ENCODE data around the gene PTPRN2. TPM values are rescaled to one million over a fixed set of nuclear protein-coding genes. Genes with fewer than 3 reads are reported as not detected.

The PTPRN2 gene
- polyA plus RNA-seq, 1 of the 3 experiments (the other 2 are of a cell fraction), result 4.0 TPM

DNA sequence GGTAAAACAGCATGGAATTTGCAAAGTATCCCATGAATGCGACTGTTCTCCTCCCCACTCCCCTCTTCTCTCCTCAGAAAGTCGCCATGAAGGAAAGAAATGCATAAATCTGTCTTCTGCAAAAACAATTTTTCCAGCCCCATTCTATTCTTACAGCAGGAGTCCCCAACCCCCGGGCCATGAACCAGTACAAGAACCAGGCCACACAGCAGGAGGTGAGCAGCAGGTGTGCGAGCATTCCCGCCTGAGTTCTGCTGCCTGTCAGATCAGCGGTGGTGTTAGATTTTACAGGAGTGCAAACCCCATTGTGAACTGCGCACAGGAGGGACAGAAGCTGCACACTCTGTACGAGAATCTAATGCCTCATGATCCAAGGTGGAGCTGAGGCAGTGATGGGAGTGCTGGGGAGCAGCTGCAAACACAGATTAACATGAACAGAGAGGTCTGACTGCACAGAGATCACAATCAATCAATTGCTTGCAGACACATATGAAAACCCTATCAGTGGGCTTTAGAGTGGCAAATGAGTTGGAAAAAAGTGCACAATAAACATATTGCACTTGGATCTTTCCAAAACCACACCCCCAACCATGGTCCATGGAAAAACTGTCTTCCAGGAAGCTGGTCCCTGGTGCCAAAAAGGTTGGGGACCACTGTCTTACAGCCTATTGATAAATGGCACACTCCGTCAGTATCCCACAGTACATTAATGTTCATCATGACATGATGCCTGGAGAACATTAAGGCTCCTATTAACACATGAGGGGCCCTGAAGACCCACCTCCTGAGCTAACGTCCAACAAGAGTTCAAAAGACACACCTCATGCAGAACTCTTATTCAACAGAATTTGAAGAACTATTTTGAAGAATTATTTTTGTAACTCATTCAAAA, 205.0 kb downstream of the PTPRN2 start:
- Histone ChIP-seq H3K36me3 (replicated peaks in 1 of 2; ENCODE audit: control insufficient read depth in 1 of 2, insufficient read depth in 2 of 2, low read length in 1 of 2) (no peaks in the 10 kb centered on the region), H3K9me3 (0 out of 2 replicates have a peak, but pooled peaks cover 8% of the 10 kb centered on the region), H2AFZ (ENCODE audit: low read depth) (no peak overlapping the region), H3F3A (replicated peaks; ENCODE audit: insufficient read depth) (no peaks in the 10 kb centered on the region), H3K9ac (no peak overlapping the region), H3K79me2 (ENCODE audit: insufficient read depth) (no peaks in the 10 kb centered on the region), H3K4me1 (ENCODE audit: control insufficient read depth in 1 of 2, insufficient read depth in 2 of 2, low read depth in 1 of 2, low read length in 1 of 2) (peaks cover 0 to 2% of the 10 kb centered on the region in 2 experiments; a peak in 1 of 4 replicates), H3K27me3 (ENCODE audit: insufficient read depth) (no peaks in the 10 kb centered on the region), H4K20me1 (ENCODE audit: insufficient read depth) (no peaks in the 10 kb centered on the region), H3K4me3 (ENCODE audit: low read depth in 2 of 2, low read length in 1 of 2) (no peak overlapping the region), H3K27ac (ENCODE audit: low read depth in 2 of 2, low read length in 1 of 2) (no peak overlapping the region), H3K9me2 (no peaks in the 10 kb centered on the region), H3K4me2 (no peak overlapping the region)
- ChIA-PET POLR2A (no interaction called here), CTCF (interaction anchor here (0.8 to 1.3 kb wide), 3 partner anchors 12 to 648 kb away, joined by 3 to 6 read pairs (median 4); no protein-coding TSS in a partner anchor)
- TF ChIP-seq FOXM1 (IDR thresholded peaks at IDR 0.05; ENCODE audit: low read depth), result no peak
- peak; percentile 72 for TF ChIP-seq GATA2 (CRISPR knock-in tag; IDR thresholded peaks at IDR 0.05)
- 16% methylated on average over 10 of the region's 10 CpGs for WGBS (ENCODE audit: low lambda C conversion rate)
- DNase-seq, result no peak

DNA sequence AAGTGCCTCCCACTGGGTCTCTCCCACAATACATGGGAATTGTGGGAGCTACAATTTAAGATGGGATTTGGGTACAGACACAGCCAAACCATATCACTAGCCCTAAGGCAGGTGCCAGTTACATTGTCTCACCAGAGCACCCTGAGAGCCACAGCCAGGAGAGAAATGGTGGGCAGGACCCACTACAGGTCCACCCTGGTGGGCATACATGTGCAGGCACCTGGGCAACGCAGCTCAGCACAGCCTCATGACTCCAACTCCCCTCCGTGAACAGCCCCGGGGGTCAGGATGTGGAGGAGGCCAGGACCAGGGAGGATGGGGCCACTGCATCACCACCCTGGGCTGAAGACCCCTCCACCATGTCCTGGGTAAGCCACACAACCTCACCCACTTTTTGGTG, 205.7 kb downstream of the PTPRN2 start:
- Histone ChIP-seq H3K9ac (no peak overlapping the region), H3K27me3 (ENCODE audit: insufficient read depth) (no peaks in the 10 kb centered on the region), H3K4me2 (no peak overlapping the region), H3F3A (replicated peaks; ENCODE audit: insufficient read depth) (no peaks in the 10 kb centered on the region), H4K20me1 (ENCODE audit: insufficient read depth) (no peaks in the 10 kb centered on the region), H3K79me2 (ENCODE audit: insufficient read depth) (no peaks in the 10 kb centered on the region), H3K27ac (ENCODE audit: low read depth in 2 of 2, low read length in 1 of 2) (no peak overlapping the region), H3K4me1 (ENCODE audit: control insufficient read depth in 1 of 2, insufficient read depth in 2 of 2, low read depth in 1 of 2, low read length in 1 of 2) (peaks cover 0 to 4% of the 10 kb centered on the region in 2 experiments; a peak in 1 of 4 replicates), H3K9me3 (0 out of 2 replicates have a peak, but pooled peaks cover 8% of the 10 kb centered on the region), H3K36me3 (replicated peaks in 1 of 2; ENCODE audit: control insufficient read depth in 1 of 2, insufficient read depth in 2 of 2, low read length in 1 of 2) (no peaks in the 10 kb centered on the region), H3K9me2 (no peaks in the 10 kb centered on the region), H3K4me3 (ENCODE audit: low read depth in 2 of 2, low read length in 1 of 2) (no peak overlapping the region; a peak in 1 of 4 replicates), H2AFZ (ENCODE audit: low read depth) (no peak overlapping the region)
- POLR2A ChIA-PET, result no interaction called here
- CTCF ChIA-PET, result interaction anchor here (1.3 kb wide), 1 partner anchor 12 kb away, joined by 6 read pairs; no protein-coding TSS in a partner anchor
- TF ChIP-seq, protein P1, sequence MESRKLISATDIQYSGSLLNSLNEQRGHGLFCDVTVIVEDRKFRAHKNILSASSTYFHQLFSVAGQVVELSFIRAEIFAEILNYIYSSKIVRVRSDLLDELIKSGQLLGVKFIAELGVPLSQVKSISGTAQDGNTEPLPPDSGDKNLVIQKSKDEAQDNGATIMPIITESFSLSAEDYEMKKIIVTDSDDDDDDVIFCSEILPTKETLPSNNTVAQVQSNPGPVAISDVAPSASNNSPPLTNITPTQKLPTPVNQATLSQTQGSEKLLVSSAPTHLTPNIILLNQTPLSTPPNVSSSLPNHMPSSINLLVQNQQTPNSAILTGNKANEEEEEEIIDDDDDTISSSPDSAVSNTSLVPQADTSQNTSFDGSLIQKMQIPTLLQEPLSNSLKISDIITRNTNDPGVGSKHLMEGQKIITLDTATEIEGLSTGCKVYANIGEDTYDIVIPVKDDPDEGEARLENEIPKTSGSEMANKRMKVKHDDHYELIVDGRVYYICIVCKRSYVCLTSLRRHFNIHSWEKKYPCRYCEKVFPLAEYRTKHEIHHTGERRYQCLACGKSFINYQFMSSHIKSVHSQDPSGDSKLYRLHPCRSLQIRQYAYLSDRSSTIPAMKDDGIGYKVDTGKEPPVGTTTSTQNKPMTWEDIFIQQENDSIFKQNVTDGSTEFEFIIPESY (IDR thresholded peaks at IDR 0.05; ENCODE audit: borderline replicate concordance, low read depth), result no peak
- TF ChIP-seq NRF1 (IDR thresholded peaks at IDR 0.05; ENCODE audit: low read depth, low read length) (no peak), FOXM1 (IDR thresholded peaks at IDR 0.05; ENCODE audit: low read depth) (no peak), TEAD4 (IDR thresholded peaks at IDR 0.05; ENCODE audit: borderline replicate concordance, insufficient read depth) (no peak), FOXJ3 (CRISPR knock-in tag; IDR thresholded peaks at IDR 0.05) (no peak), GABPA (IDR thresholded peaks at IDR 0.05; ENCODE audit: low read depth) (no peak), JUND (IDR thresholded peaks at IDR 0.05) (no peak), NFIC (IDR thresholded peaks at IDR 0.05; ENCODE audit: borderline replicate concordance) (no peak), RXRA (IDR thresholded peaks at IDR 0.05; ENCODE audit: borderline replicate concordance, low read depth) (no peak), TCF12 (IDR thresholded peaks at IDR 0.05) (no peak)
- TF ChIP-seq, protein P2, sequence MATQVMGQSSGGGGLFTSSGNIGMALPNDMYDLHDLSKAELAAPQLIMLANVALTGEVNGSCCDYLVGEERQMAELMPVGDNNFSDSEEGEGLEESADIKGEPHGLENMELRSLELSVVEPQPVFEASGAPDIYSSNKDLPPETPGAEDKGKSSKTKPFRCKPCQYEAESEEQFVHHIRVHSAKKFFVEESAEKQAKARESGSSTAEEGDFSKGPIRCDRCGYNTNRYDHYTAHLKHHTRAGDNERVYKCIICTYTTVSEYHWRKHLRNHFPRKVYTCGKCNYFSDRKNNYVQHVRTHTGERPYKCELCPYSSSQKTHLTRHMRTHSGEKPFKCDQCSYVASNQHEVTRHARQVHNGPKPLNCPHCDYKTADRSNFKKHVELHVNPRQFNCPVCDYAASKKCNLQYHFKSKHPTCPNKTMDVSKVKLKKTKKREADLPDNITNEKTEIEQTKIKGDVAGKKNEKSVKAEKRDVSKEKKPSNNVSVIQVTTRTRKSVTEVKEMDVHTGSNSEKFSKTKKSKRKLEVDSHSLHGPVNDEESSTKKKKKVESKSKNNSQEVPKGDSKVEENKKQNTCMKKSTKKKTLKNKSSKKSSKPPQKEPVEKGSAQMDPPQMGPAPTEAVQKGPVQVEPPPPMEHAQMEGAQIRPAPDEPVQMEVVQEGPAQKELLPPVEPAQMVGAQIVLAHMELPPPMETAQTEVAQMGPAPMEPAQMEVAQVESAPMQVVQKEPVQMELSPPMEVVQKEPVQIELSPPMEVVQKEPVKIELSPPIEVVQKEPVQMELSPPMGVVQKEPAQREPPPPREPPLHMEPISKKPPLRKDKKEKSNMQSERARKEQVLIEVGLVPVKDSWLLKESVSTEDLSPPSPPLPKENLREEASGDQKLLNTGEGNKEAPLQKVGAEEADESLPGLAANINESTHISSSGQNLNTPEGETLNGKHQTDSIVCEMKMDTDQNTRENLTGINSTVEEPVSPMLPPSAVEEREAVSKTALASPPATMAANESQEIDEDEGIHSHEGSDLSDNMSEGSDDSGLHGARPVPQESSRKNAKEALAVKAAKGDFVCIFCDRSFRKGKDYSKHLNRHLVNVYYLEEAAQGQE (IDR thresholded peaks at IDR 0.05; ENCODE audit: low read depth, low read length), result no peak
- TF ChIP-seq, protein P3, sequence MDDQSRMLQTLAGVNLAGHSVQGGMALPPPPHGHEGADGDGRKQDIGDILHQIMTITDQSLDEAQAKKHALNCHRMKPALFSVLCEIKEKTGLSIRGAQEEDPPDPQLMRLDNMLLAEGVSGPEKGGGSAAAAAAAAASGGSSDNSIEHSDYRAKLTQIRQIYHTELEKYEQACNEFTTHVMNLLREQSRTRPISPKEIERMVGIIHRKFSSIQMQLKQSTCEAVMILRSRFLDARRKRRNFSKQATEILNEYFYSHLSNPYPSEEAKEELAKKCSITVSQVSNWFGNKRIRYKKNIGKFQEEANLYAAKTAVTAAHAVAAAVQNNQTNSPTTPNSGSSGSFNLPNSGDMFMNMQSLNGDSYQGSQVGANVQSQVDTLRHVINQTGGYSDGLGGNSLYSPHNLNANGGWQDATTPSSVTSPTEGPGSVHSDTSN (IDR thresholded peaks at IDR 0.05), result no peak
- no peak for DNase-seq
- 48% methylated on average over 3 of the region's 3 CpGs for WGBS (ENCODE audit: low lambda C conversion rate)
